Heart right ventricle (tissue), 16 donors: Measurements from ENCODE around the gene KATNAL1. TPM values are rescaled to one million over a fixed set of nuclear protein-coding genes. Genes with fewer than 3 reads are reported as not detected.

Experiments used
- ATAC-seq, 8 donors: fragments of 200-7000 bp; cut with Tn5 transposase; one replicate each; pipeline ENCODE4 v1.9.1; 2020; ENCODE audit warnings: mild to moderate bottlenecking in 8 of 8, moderate library complexity in 8 of 8, moderate number of reproducible peaks in 1 of 8
- DNase-seq, 2 donors: peaks; one replicate each; pipeline ENCODE4 v3.0.0-alpha.2; 2020
- H3K27ac ChIP-seq, 10 donors: fragments of 200-600 bp; sonication (generic) in 2 of 10; one replicate each; pipeline versions ENCODE4 v1.5.0 to v1.8.0; 2020 to 2022; ENCODE audit warnings: mild to moderate bottlenecking in 3 of 10
- H3K27me3 ChIP-seq, 7 donors: fragments of 200-600 bp; one replicate each; pipeline ENCODE4 v1.8.0; 2021 to 2022; ENCODE audit warnings: mild to moderate bottlenecking in 2 of 7
- H3K36me3 ChIP-seq, 9 donors: fragments of 200-600 bp; sonication (generic) in 1 of 9; one replicate each; pipeline versions ENCODE4 v1.5.0 to v1.8.0; 2020 to 2022; ENCODE audit warnings: mild to moderate bottlenecking in 2 of 9
- H3K4me1 ChIP-seq, 9 donors: fragments of 200-600 bp; sonication (generic) in 1 of 9; one replicate each; pipeline versions ENCODE4 v1.5.0 to v1.8.0; 2020 to 2022; ENCODE audit warnings: mild to moderate bottlenecking in 4 of 9
- H3K4me3 ChIP-seq, 10 donors: fragments of 200-600 bp; sonication (generic) in 2 of 10; one replicate each; pipeline versions ENCODE4 v1.5.0 to v1.8.0; 2020 to 2022; ENCODE audit warnings: mild to moderate bottlenecking in 7 of 10, moderate library complexity in 2 of 10
- H3K9me3 ChIP-seq, 11 donors: fragments of 200-600 bp in 10 of 11; sonication (generic) in 2 of 11; one replicate each; pipeline versions ENCODE4 v1.5.0 to v1.8.0; 2013 to 2022; ENCODE audit warnings: mild to moderate bottlenecking in 2 of 11, control low read depth in 1 of 11, moderate library complexity in 1 of 11
- CTCF ChIP-seq, 9 donors: fragments of 200-600 bp; sonication (generic) in 2 of 9; IDR thresholded peaks; one replicate each; pipeline versions ENCODE4 v1.5.0 to v1.8.0; 2021 to 2022; ENCODE audit warnings: antibody characterized with exemption in 9 of 9, mild to moderate bottlenecking in 5 of 9, moderate library complexity in 1 of 9
- WGBS, 2 donors: extraction: QIAGEN DNeasy Blood & Tissue Kit; methylation state at CpG; one replicate each; pipeline ENCODE4 v1.1.7; 2013; ENCODE audit warnings: inconsistent platforms in 1 of 2; 5-methylcytosine and 5-hydroxymethylcytosine counted together
- intact Hi-C, 10 donors: fragments of 100-400 bp; cut with DNase I; formaldehyde crosslinking; loops; one replicate each; pipeline versions ENCODE4 v1.11.1 to v1.14.2; 2022
- polyA plus RNA-seq, 2 donors: library from polyadenylated mRNA; stranded (reverse); fragments of 200-250 nt; gene quantifications; one replicate each; pipeline ENCODE4 v1.2.3, GENCODE V29; 2013
- total RNA-seq, 10 donors: library from RNA; stranded (reverse); fragmentation: NEBNext Ultra II Directional in 3 of 10; extraction: Animal tissue kit (Norgen Biotek cat#: 25700) in 3 of 10; gene quantifications; one replicate each; pipeline versions ENCODE4 v1.2.1 to v1.2.4, GENCODE V29; 2021 to 2023
- donor health status: Arrhythmogenic right ventricular cardiomyopathy.
- donor health status: ischemic (EF 13 %, LVEDD 7.1; RV severe dilation, severe dysfunction).
- donor health status: healthy with polysubstance abuse.
- donor health status: DM: no; HTN: yes; CAD: no.
- donor health status: DM: no; HTN: no; CAD: no.
- donor health status: ischemic (EF 25% LVEDD 6.9; RV normal size, moderate dysfunction).
- donor health status: ischemic (EF 25% LVEDD 5.7; RV mildly dilated, moderate dysfunction).
- donor health status: healthy.
- donor health status: DM: yes; HTN: yes; CAD: no.
- donor health status: Ischemic cardiomyopathy.
- donor health status: ischemic (EF 35%, LVEDD 5.7; RV mildly dilated, moderate dysfunction).
- donor health status: nonischemic (EF 11% LVEDD 7.7; RV severe dilation, severe dysfunction).
- donor health status: DM: yes; HTN: yes; CAD: no.
- donor health status: PGD.
- donor health status: ischemic (EF 29% LVEDD 5.4; RV normal size, mild dysfunction).
- donor health status: nonischemic (EF 23%, LVEDD 6.1; RV moderate dilation, normal function).

The KATNAL1 gene
- total and polyA plus RNA-seq, 12 donors = 5.1 to 61.9 (median 51.9) TPM

- WGBS, 2 donors = 60 to 62% methylated on average over 35 of the region's 35 CpGs
- peak in 2 of 8 donors; percentile 14 to 32 for ATAC-seq
- Histone ChIP-seq H3K4me3 (no peak overlapping the region), H3K27me3 (peaks cover 0 to 13% (median 0%) of the 10 kb centered on the region in 7 donors), H3K9me3 (no peaks in the 10 kb centered on the region), H3K4me1 (peaks cover 0 to 3% (median 0%) of the 10 kb centered on the region in 9 donors), H3K36me3 (no peaks in the 10 kb centered on the region), H3K27ac (no peak overlapping the region)
- no peak for TF ChIP-seq CTCF (IDR thresholded peaks at IDR 0.05)
- no peak for DNase-seq
- intact Hi-C loops = loop anchor here in 1 of 10 donors (10.0 kb wide), 1 partner anchor 81 kb away; no protein-coding TSS in a partner anchor
Observed at GRCh38 chr13:30153545-30154426, 153.6 kb downstream of the KATNAL1 start.

Other genes starting within 250 kb of the KATNAL1 start
- gene UBE2L5, start 114.9 kb upstream of the KATNAL1 start, total RNA-seq = under 1 TPM in 1 of 10 donors, not detected in 9; 0.42 TPM
- gene UBE2L5, start 114.9 kb upstream of the KATNAL1 start, polyA plus RNA-seq = under 1 TPM in 1 of 2 donors, not detected in 1; 0.04 TPM
- 100 to 1,000 TPM; 142 to 180 (median 159) TPM for gene HMGB1, start 158.4 kb upstream of the KATNAL1 start, total RNA-seq
- 100 to 1,000 TPM; 181 to 294 TPM for gene HMGB1, start 158.4 kb upstream of the KATNAL1 start, polyA plus RNA-seq